ENCODE results near the gene CDH16. TPM values are rescaled to one million over a fixed set of nuclear protein-coding genes. Genes with fewer than 3 reads are reported as not detected.

CDH16 gene
- total RNA-seq (1 to 10 TPM in 1 of 4 donors, under 1 TPM in 1, not detected in 2; 0.53 to 3.3 TPM), polyA plus RNA-seq (under 1 TPM; 0.65 to 0.78 (median 0.75) TPM)
- long read RNA-seq, donor 1, result 0 reads
- long read RNA-seq, donor 2, partial matches to known transcripts, result 1 of 1 reads
- long read RNA-seq, donor 2, other reads (novel, unspliced or antisense), result 0 of 1 reads

- Histone ChIP-seq H3K4me1 (no peaks in the 10 kb centered on the region), H3K4me3 (no peak within 1 kb of the TSS), H3K36me3 (ENCODE audit: insufficient read depth in 1 of 2, low read depth in 1 of 2) (peaks cover 0 to 21% of the 10 kb centered on the region in 2 donors), H3K9me3 (no peaks in the 10 kb centered on the region), H3K27me3 (ENCODE audit: insufficient read depth in 3 of 3, low read length in 2 of 3) (no peaks in the 10 kb centered on the region), H3K27ac (peak within 1 kb of the TSS; percentile 77)
- intact Hi-C loops (cut with DNase I), result loop anchor here in 1 of 2 donors (2.0 kb wide), 1 partner anchor 16 kb away; no protein-coding TSS in a partner anchor
- 66% methylated on average over 7 of the region's 7 CpGs for WGBS, 3 donors
- DNase-seq (no peak), ATAC-seq (peak; percentile 10 to 41 (median 18))
- TF ChIP-seq CTCF (IDR thresholded peaks at IDR 0.05), result no peak
These were observed at the start of gene CDH16 for GRCh38 chr16:66918803-66919568. Gene CDH16 (minus strand): TSS chr16:66918885. CDS start chr16:66918065, 820 bp downstream.

- WGBS, 3 donors, result 56 to 65% (median 63%) methylated on average over 6 of the region's 6 CpGs
- H3K27ac ChIP-seq, result no peak overlapping the region
- peaks cover 8% of the 10 kb centered on the region for H3K4me1 ChIP-seq
- peaks cover 0 to 86% of the 10 kb centered on the region in 2 donors for H3K36me3 ChIP-seq (ENCODE audit: insufficient read depth in 1 of 2, low read depth in 1 of 2)
- DNase-seq (peak in 1 of 2 donors; percentile 42), ATAC-seq (no peak)
- no peaks in the 10 kb centered on the region for H3K27me3 ChIP-seq (ENCODE audit: insufficient read depth in 3 of 3, low read length in 2 of 3)
- H3K9me3 ChIP-seq, result no peaks in the 10 kb centered on the region
- intact Hi-C loops (cut with DNase I), result loop anchor here (5.0 kb wide), 2 partner anchors 38 to 193 kb away; partner anchors contain the start of genes FBXL8 (in 1 of the 2) and TRADD (in 1 of the 2)
- no peak overlapping the region for H3K4me3 ChIP-seq
- TF ChIP-seq CTCF (IDR thresholded peaks at IDR 0.05), result no peak
These were observed 45.4 kb upstream of the CDH16 start for GRCh38 chr16:66964049-66964448.

- 28 to 49% (median 35%) methylated on average over 5 of the region's 5 CpGs for WGBS, 3 donors
- Histone ChIP-seq H3K4me1 (peaks cover 13% of the 10 kb centered on the region), H3K4me3 (no peak overlapping the region), H3K27me3 (ENCODE audit: insufficient read depth in 3 of 3, low read length in 2 of 3) (no peaks in the 10 kb centered on the region), H3K9me3 (no peaks in the 10 kb centered on the region), H3K27ac (no peak overlapping the region), H3K36me3 (ENCODE audit: insufficient read depth in 1 of 2, low read depth in 1 of 2) (peaks cover 0 to 65% of the 10 kb centered on the region in 2 donors)
- intact Hi-C loops (cut with DNase I), result loop anchor here (5.0 kb wide), 2 partner anchors 40 to 195 kb away; partner anchors contain the start of genes FBXL8 (in 1 of the 2) and TRADD (in 1 of the 2)
- no peak for ATAC-seq
- TF ChIP-seq CTCF (IDR thresholded peaks at IDR 0.05), result no peak
- peak in 1 of 2 donors; percentile 15 for DNase-seq
These were observed 43.2 kb upstream of the CDH16 start for GRCh38 chr16:66961914-66962313.

GRCh38 chr16:66961065-66961744 is 42.5 kb upstream of the CDH16 start, which contains the start of gene CES3:
Gene CES3 (plus strand): TSS chr16:66961266. CDS start chr16:66961308, 42 bp downstream.
- intact Hi-C loops (cut with DNase I), result loop anchor here (5.0 kb wide), 2 partner anchors 41 to 196 kb away; partner anchors contain the start of genes FBXL8 (in 1 of the 2) and TRADD (in 1 of the 2)
- TF ChIP-seq CTCF (IDR thresholded peaks at IDR 0.05), result peak; percentile 53
- Histone ChIP-seq H3K9me3 (no peaks in the 10 kb centered on the region), H3K27me3 (ENCODE audit: insufficient read depth in 3 of 3, low read length in 2 of 3) (no peaks in the 10 kb centered on the region), H3K4me3 (no peak within 1 kb of the TSS), H3K36me3 (ENCODE audit: insufficient read depth in 1 of 2, low read depth in 1 of 2) (peaks cover 0 to 59% of the 10 kb centered on the region in 2 donors), H3K4me1 (peaks cover 13% of the 10 kb centered on the region), H3K27ac (no peak within 1 kb of the TSS)
- WGBS, 3 donors, result 61 to 67% (median 67%) methylated on average over 15 to 16 of the region's 16 CpGs
- ATAC-seq, result peak; percentile 69 to 83 (median 80)
- peak; percentile 53 to 72 for DNase-seq

Data from psoas muscle (tissue), 8 donors.